Heart left ventricle (tissue), 16 donors: ENCODE results near the gene FAM8A1. TPM values are rescaled to one million over a fixed set of nuclear protein-coding genes. Genes with fewer than 3 reads are reported as not detected.

Experiments
- ATAC-seq, 4 donors: fragments of 200-7000 bp; cut with Tn5 transposase; one replicate each; pipeline ENCODE4 v1.9.1; 2020 to 2022; ENCODE audit warnings: moderate library complexity in 4 of 4, mild to moderate bottlenecking in 3 of 4, moderate number of reproducible peaks in 1 of 4
- DNase-seq, 5 donors: peaks; one replicate each; pipeline ENCODE4 v3.0.0-alpha.2; 2020
- H3K27ac ChIP-seq, 12 donors: fragments of 200-600 bp; sonication (generic) in 4 of 12; one replicate each; pipeline versions ENCODE4 v1.5.0 to v1.8.0; 2016 to 2022; ENCODE audit warnings: mild to moderate bottlenecking in 2 of 12
- H3K27me3 ChIP-seq, 9 donors: fragments of 200-600 bp; sonication (generic) in 2 of 9; one replicate each; pipeline versions ENCODE4 v1.5.1 to v1.8.0; 2016 to 2022; ENCODE audit warnings: mild to moderate bottlenecking in 3 of 9
- H3K36me3 ChIP-seq, 9 donors: fragments of 200-600 bp; sonication (generic) in 2 of 9; one replicate each; pipeline versions ENCODE4 v1.5.0 to v1.8.0; 2018 to 2022; ENCODE audit warnings: mild to moderate bottlenecking in 2 of 9
- H3K4me1 ChIP-seq, 12 donors: fragments of 200-600 bp; sonication (generic) in 4 of 12; one replicate each; pipeline versions ENCODE4 v1.5.0 to v1.8.0; 2016 to 2022; ENCODE audit warnings: mild to moderate bottlenecking in 3 of 12
- H3K4me3 ChIP-seq, 12 donors: fragments of 200-600 bp; sonication (generic) in 4 of 12; one replicate each; pipeline versions ENCODE4 v1.5.0 to v1.8.0; 2017 to 2022; ENCODE audit warnings: mild to moderate bottlenecking in 9 of 12, moderate library complexity in 4 of 12
- H3K9me3 ChIP-seq, 12 donors: fragments of 200-600 bp; sonication (generic) in 4 of 12; one replicate each; pipeline versions ENCODE4 v1.5.0 to v1.8.0; 2016 to 2022; ENCODE audit warnings: mild to moderate bottlenecking in 1 of 12
- CTCF ChIP-seq, 12 donors: fragments of 200-600 bp; sonication (generic) in 4 of 12; IDR thresholded peaks; one replicate each; pipeline versions ENCODE4 v1.5.0 to v1.8.0; 2018 to 2022; ENCODE audit warnings: antibody characterized with exemption in 12 of 12, mild to moderate bottlenecking in 5 of 12
- POLR2A ChIP-seq, 2 donors: fragments of 450-650 bp; IDR thresholded peaks; one replicate each; pipeline ENCODE4 v1.6.1; 2017; ENCODE audit warnings: antibody characterized with exemption in 2 of 2, mild to moderate bottlenecking in 2 of 2, moderate library complexity in 2 of 2
- WGBS, 4 donors: extraction: QIAGEN DNeasy Blood & Tissue Kit in 2 of 4; methylation state at CpG; one replicate each; pipeline versions ENCODE4 v1.1.5 to v1.1.7; 2013 to 2018; 5-methylcytosine and 5-hydroxymethylcytosine counted together
- intact Hi-C, 10 donors: fragments of 100-400 bp; cut with DNase I; formaldehyde crosslinking; loops; one replicate each; pipeline versions ENCODE4 v1.11.1 to v1.14.2; 2022
- polyA plus RNA-seq, 2 donors: library from polyadenylated mRNA; stranded (reverse); fragments of 200-250 nt; gene quantifications; one replicate each; pipeline ENCODE4 v1.2.3, GENCODE V29; 2013
- total RNA-seq, 9 donors: library from RNA; depleted of rRNA in 2 of 9; stranded (reverse); fragments of >200 nt in 2 of 9; fragmentation: NEBNext Ultra II Directional in 3 of 9; extraction: Animal tissue kit (Norgen Biotek cat#: 25700) in 3 of 9; gene quantifications; one replicate each; pipeline versions ENCODE4 v1.1.0 to v1.2.4, GENCODE V29; 2016 to 2023
- donor health status: ischemic (EF 13 %, LVEDD 7.1; RV severe dilation, severe dysfunction).
- donor health status: healthy with polysubstance abuse.
- donor health status: DM: no; HTN: yes; CAD: no.
- donor health status: DM: no; HTN: no; CAD: no.
- donor health status: ischemic (EF 25% LVEDD 6.9; RV normal size, moderate dysfunction).
- donor health status: ischemic (EF 25% LVEDD 5.7; RV mildly dilated, moderate dysfunction).
- donor health status: healthy.
- donor health status: DM: yes; HTN: yes; CAD: no.
- donor health status: ischemic (EF 35%, LVEDD 5.7; RV mildly dilated, moderate dysfunction).
- donor health status: nonischemic (EF 11% LVEDD 7.7; RV severe dilation, severe dysfunction).
- donor health status: DM: yes; HTN: yes; CAD: no.
- donor health status: PGD.
- donor health status: ischemic (EF 29% LVEDD 5.4; RV normal size, mild dysfunction).
- donor health status: nonischemic (EF 23%, LVEDD 6.1; RV moderate dilation, normal function).

FAM8A1 gene
- total and polyA plus RNA-seq, 11 donors, result 9.1 to 24.5 (median 17.3) TPM

- no peak for TF ChIP-seq POLR2A (IDR thresholded peaks at IDR 0.05)
- TF ChIP-seq CTCF (IDR thresholded peaks at IDR 0.05), result no peak
- peaks cover 0 to 92% (median 79%) of the 10 kb centered on the region in 9 donors for H3K36me3 ChIP-seq
- 97 to 99% (median 98%) methylated on average over 3 of the region's 3 CpGs for WGBS, 4 donors
- no peak overlapping the region for H3K27ac ChIP-seq
- intact Hi-C loops, result no loop called here
- no peaks in the 10 kb centered on the region for H3K27me3 ChIP-seq
- no peaks in the 10 kb centered on the region for H3K9me3 ChIP-seq
- no peak overlapping the region for H3K4me3 ChIP-seq
- no peak for ATAC-seq
- peaks cover 0 to 22% (median 8%) of the 10 kb centered on the region in 12 donors for H3K4me1 ChIP-seq
- no peak for DNase-seq
These were observed 40.4 kb downstream of the FAM8A1 start for GRCh38 chr6:17640477-17640917.

- H3K4me1 ChIP-seq, result peaks cover 0 to 5% (median 0%) of the 10 kb centered on the region in 12 donors
- no peaks in the 10 kb centered on the region for H3K27me3 ChIP-seq
- no peak for DNase-seq
- intact Hi-C loops, result no loop called here
- no peak overlapping the region for H3K27ac ChIP-seq
- 95 to 99% (median 98%) methylated on average over 3 of the region's 3 CpGs for WGBS, 4 donors
- no peaks in the 10 kb centered on the region for H3K9me3 ChIP-seq
- H3K36me3 ChIP-seq, result peaks cover 2 to 96% (median 81%) of the 10 kb centered on the region in 9 donors
- no peak overlapping the region for H3K4me3 ChIP-seq
- TF ChIP-seq POLR2A (IDR thresholded peaks at IDR 0.05) (no peak), CTCF (IDR thresholded peaks at IDR 0.05) (no peak)
- ATAC-seq, result no peak
These were observed 48.6 kb downstream of the FAM8A1 start for GRCh38 chr6:17648745-17649144.

- peaks cover 2 to 87% (median 75%) of the 10 kb centered on the region in 9 donors for H3K36me3 ChIP-seq
- intact Hi-C loops, result no loop called here
- TF ChIP-seq CTCF (IDR thresholded peaks at IDR 0.05) (no peak), POLR2A (IDR thresholded peaks at IDR 0.05) (no peak)
These were observed 50.7 kb downstream of the FAM8A1 start for GRCh38 chr6:17650656-17651309.

GRCh38 chr6:17653198-17653882, 53.2 kb downstream of the FAM8A1 start:
- H3K36me3 ChIP-seq, result peaks cover 0 to 82% (median 63%) of the 10 kb centered on the region in 9 donors

More at GRCh38 chr6:17650656-17651309, 50.7 kb downstream of the FAM8A1 start:
- no peak for ATAC-seq
- Histone ChIP-seq H3K27ac (no peak overlapping the region), H3K27me3 (no peaks in the 10 kb centered on the region), H3K4me1 (peaks cover 0 to 6% (median 0%) of the 10 kb centered on the region in 12 donors), H3K9me3 (no peaks in the 10 kb centered on the region), H3K4me3 (no peak overlapping the region)
- no peak for DNase-seq
- WGBS, 4 donors, result 95 to 98% (median 96%) methylated on average over 3 of the region's 3 CpGs

More at GRCh38 chr6:17653198-17653882, 53.2 kb downstream of the FAM8A1 start:
- Histone ChIP-seq H3K4me3 (no peak overlapping the region), H3K4me1 (peaks cover 0 to 14% (median 3%) of the 10 kb centered on the region in 12 donors), H3K27me3 (no peaks in the 10 kb centered on the region), H3K27ac (no peak overlapping the region), H3K9me3 (no peaks in the 10 kb centered on the region)
- DNase-seq (no peak), ATAC-seq (no peak)
- intact Hi-C loops, result no loop called here
- WGBS, 4 donors, result 77 to 78% (median 78%) methylated on average over 5 of the region's 5 CpGs
- TF ChIP-seq CTCF (IDR thresholded peaks at IDR 0.05) (no peak), POLR2A (IDR thresholded peaks at IDR 0.05) (no peak)
